Upper lobe of left lung (tissue), 6 donors: ENCODE measurements around the gene DICER1. TPM values are rescaled to one million over a fixed set of nuclear protein-coding genes. Genes with fewer than 3 reads are reported as not detected.

Experiments
- ATAC-seq, 2 donors: fragments of 200-7000 bp; cut with Tn5 transposase; one replicate each; pipeline ENCODE4 v1.9.1; 2022; ENCODE audit warnings: mild to moderate bottlenecking in 2 of 2, moderate library complexity in 2 of 2; ENCODE audit not compliant: low FRiP score in 2 of 2
- DNase-seq, 2 donors: peaks; one replicate each; pipeline ENCODE4 v3.0.0-alpha.2; 2019 to 2020
- H3K27ac ChIP-seq, 4 donors: fragments of 200-600 bp; sonication (generic); one replicate each; pipeline ENCODE4 v1.5.1; 2016 to 2019
- H3K27me3 ChIP-seq, 4 donors: fragments of 200-600 bp; sonication (generic); one replicate each; pipeline ENCODE4 v1.5.1; 2017 to 2019
- H3K36me3 ChIP-seq, 4 donors: fragments of 200-600 bp; sonication (generic); one replicate each; pipeline ENCODE4 v1.5.1; 2016 to 2019
- H3K4me1 ChIP-seq, 4 donors: fragments of 200-600 bp; sonication (generic); one replicate each; pipeline ENCODE4 v1.5.1; 2018 to 2019
- H3K4me3 ChIP-seq, 4 donors: fragments of 200-600 bp; sonication (generic); one replicate each; pipeline ENCODE4 v1.5.1; 2017 to 2019; ENCODE audit warnings: mild to moderate bottlenecking in 2 of 4, moderate library complexity in 1 of 4
- H3K9me3 ChIP-seq, 4 donors: fragments of 200-600 bp; sonication (generic); one replicate each; pipeline ENCODE4 v1.5.1; 2018 to 2019
- EP300 ChIP-seq, 4 donors: sonication (generic); formaldehyde crosslinking; IDR thresholded peaks; one replicate each; pipeline ENCODE4 v1.5.1; 2017; ENCODE audit warnings: antibody characterized with exemption in 4 of 4, control low read depth in 2 of 4
- POLR2A ChIP-seq, 4 donors: fragments of 450-650 bp; IDR thresholded peaks; one replicate each; pipeline ENCODE4 v1.5.1; 2016 to 2017; ENCODE audit warnings: antibody characterized with exemption in 4 of 4, mild to moderate bottlenecking in 2 of 4
- POLR2AphosphoS5 ChIP-seq, 2 donors: sonication (generic); formaldehyde crosslinking; IDR thresholded peaks; one replicate each; pipeline ENCODE4 v1.5.1; 2017; ENCODE audit warnings: antibody characterized with exemption in 2 of 2
- WGBS, 2 donors: methylation state at CpG; one replicate each; pipeline ENCODE4 v1.1.5; 2017 to 2018; 5-methylcytosine and 5-hydroxymethylcytosine counted together
- total RNA-seq, 6 donors: library from RNA; depleted of rRNA in 4 of 6; stranded (reverse); fragments of >200 nt in 4 of 6; gene quantifications; one replicate each; pipeline versions ENCODE4 v1.1.0 to v1.2.1, GENCODE V29; 2016 to 2021
- TF ChIP-seq, protein P1 (sequence below), 6 experiments: fragments of 450-650 bp in 4 of 6; fragments of 200-600 bp in 2 of 6; sonication (generic) in 2 of 6; IDR thresholded peaks; one replicate each; pipeline ENCODE4 v1.5.1; 2016 to 2019; ENCODE audit warnings: antibody characterized with exemption in 6 of 6
- donor health status: DM: no; HTN: no; CAD: no; lungs with moderate emphysema.
- donor health status: DM: no; HTN: yes; CAD: no; lungs with severe emphysema.

DICER1 gene
- total RNA-seq, 6 donors from 2014 or later = 57.7 to 106 (median 75.1) TPM

DNA sequence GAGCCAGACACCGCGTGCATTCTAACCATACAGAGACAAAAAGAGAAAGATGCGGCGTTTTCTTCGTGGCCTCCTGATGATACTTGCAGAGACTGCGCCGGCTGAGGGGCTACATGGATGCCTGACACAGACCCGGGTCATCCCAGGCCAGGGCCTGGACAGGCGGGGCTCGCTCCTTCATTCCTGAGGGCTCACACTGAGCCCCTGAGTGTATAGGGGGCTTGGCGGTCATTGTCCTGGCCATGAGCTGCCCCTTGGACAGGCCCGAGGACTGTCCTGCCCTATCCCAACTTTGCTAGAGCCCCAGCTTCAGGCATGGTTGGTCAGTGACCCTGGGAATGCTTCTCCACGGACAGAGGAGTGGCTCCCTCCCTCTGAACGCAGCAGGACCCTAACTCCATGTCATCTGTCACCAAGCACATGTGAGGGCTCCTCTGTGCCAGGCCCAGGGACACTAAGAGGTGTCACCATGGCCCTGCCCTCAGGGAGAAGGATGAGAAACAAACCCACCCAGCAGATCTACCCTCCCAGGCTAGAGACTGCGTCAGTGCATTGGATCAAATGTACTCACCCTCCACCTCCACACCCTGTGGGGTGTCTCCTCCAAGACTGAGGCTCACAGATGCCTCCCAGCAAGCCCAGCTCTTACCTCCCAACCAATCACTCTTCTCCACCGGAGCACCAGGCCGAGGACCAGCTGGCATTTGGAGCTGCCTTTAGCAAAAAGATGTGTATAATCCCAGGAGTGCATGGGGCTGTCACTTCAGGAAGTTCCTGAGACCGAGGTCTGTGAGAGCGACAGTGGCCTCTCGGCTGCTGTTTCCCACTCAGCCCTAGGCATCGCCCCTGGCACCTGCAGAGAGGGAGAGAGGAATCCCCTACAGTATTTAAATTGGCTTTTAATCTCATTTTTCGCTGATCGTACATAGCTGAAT, 102.7 kb downstream of the DICER1 start:
- 87 to 88% methylated on average over 16 to 23 of the region's 23 CpGs for WGBS, 2 donors

DNA sequence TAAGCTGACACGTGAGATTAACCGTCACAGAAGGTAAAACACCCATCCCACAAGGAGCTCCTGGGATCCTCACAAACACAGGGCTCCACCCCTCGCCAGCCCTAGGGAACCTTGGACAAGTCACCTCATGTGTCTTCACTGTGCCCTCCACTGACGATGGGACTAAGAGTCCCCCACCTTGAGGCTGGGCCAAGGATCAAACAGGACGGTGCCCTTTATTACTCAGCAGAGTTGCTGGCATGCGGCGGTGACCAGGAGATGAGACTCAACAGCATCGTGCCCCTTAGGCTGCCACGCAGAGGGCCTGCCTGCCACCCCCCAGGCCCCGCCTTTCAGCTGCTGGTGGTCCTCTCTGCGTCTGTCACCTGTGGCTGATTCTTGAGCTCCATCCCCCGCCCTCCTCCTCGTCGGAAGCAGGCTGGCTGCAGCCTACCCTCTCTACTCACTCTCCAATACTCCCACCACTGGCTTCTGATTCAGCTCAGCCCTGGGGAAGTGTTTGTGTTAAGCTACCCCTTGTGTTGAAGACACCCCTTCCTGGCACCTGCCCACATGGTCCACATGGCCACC, 105.2 kb downstream of the DICER1 start:
- Histone ChIP-seq H3K4me3 (no peak overlapping the region), H3K36me3 (no peaks in the 10 kb centered on the region), H3K27me3 (no peaks in the 10 kb centered on the region), H3K9me3 (no peaks in the 10 kb centered on the region), H3K4me1 (no peaks in the 10 kb centered on the region), H3K27ac (no peak overlapping the region)
- 81 to 85% methylated on average over 12 to 14 of the region's 14 CpGs for WGBS, 2 donors
- no peak for TF ChIP-seq POLR2A (IDR thresholded peaks at IDR 0.05)
- TF ChIP-seq, protein P1, sequence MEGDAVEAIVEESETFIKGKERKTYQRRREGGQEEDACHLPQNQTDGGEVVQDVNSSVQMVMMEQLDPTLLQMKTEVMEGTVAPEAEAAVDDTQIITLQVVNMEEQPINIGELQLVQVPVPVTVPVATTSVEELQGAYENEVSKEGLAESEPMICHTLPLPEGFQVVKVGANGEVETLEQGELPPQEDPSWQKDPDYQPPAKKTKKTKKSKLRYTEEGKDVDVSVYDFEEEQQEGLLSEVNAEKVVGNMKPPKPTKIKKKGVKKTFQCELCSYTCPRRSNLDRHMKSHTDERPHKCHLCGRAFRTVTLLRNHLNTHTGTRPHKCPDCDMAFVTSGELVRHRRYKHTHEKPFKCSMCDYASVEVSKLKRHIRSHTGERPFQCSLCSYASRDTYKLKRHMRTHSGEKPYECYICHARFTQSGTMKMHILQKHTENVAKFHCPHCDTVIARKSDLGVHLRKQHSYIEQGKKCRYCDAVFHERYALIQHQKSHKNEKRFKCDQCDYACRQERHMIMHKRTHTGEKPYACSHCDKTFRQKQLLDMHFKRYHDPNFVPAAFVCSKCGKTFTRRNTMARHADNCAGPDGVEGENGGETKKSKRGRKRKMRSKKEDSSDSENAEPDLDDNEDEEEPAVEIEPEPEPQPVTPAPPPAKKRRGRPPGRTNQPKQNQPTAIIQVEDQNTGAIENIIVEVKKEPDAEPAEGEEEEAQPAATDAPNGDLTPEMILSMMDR (IDR thresholded peaks at IDR 0.05) = no peak
- no peak for TF ChIP-seq POLR2AphosphoS5 (IDR thresholded peaks at IDR 0.05)
- TF ChIP-seq EP300 (IDR thresholded peaks at IDR 0.05) = no peak
- DNase-seq = no peak
- peak in 1 of 2 donors; percentile 21 for ATAC-seq

More for the DNA sequence above, 102.7 kb downstream of the DICER1 start:
- Histone ChIP-seq H3K36me3 (no peaks in the 10 kb centered on the region), H3K27me3 (no peaks in the 10 kb centered on the region), H3K4me1 (no peaks in the 10 kb centered on the region), H3K4me3 (no peak overlapping the region), H3K9me3 (no peaks in the 10 kb centered on the region), H3K27ac (no peak overlapping the region)
- ATAC-seq (no peak), DNase-seq (no peak)
- TF ChIP-seq, protein P1 (IDR thresholded peaks at IDR 0.05) = no peak
- no peak for TF ChIP-seq EP300 (IDR thresholded peaks at IDR 0.05)
- no peak for TF ChIP-seq POLR2AphosphoS5 (IDR thresholded peaks at IDR 0.05)
- no peak for TF ChIP-seq POLR2A (IDR thresholded peaks at IDR 0.05)

DNA sequence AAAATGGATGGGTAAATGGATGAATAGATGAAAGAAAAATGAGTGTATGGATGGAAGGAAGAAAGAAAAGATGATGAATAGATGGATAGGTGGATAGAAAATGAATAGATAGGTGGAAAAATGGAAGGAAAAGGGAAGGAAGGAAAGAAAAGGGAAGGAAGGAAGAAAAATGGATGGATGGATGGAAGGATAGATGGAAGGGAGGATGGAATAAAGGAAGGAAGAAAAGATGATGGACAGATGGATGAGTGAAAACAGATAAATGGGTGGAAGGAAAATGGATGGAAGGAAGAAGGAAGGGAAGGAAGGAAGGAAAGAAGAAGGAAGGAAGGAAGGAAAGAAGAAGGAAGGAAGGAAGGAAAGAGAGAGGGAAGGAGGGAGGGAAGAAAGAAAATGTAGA, 107.4 kb downstream of the DICER1 start:
- H3K36me3 ChIP-seq = no peaks in the 10 kb centered on the region
- H3K27me3 ChIP-seq = no peaks in the 10 kb centered on the region

DNA sequence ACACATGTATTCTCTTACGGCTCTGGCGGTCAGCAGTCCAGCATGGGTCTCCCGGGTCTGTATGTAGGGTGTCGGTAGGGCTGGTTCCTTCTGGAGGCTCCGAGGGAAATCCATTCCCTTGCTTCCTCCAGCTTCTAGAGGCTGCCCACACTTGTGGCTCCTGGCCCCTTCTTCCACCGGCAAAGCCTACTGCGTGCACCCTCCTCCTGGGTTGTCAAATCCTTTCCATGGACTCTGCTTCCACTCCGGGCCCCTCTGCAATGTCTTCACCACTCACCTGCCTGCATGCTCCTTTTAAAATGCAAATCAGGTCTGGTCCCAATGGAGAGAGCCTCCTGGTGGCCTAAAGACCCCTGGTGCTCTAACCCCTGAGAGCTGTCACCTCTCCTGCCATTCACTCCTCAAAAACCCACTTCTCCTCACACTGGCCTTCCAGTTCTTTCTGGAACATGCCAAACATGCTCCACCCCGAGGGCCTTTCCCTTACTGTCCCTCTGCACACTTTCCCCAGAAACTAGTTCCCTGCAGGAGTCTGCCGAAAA, 108.5 kb downstream of the DICER1 start:
- no peaks in the 10 kb centered on the region for H3K27me3 ChIP-seq
- H3K27ac ChIP-seq = no peak overlapping the region
- H3K4me1 ChIP-seq = no peaks in the 10 kb centered on the region
- DNase-seq (peak in 1 of 2 donors; percentile 5), ATAC-seq (no peak)
- H3K36me3 ChIP-seq = no peaks in the 10 kb centered on the region
- no peak for TF ChIP-seq POLR2AphosphoS5 (IDR thresholded peaks at IDR 0.05)
- no peak for TF ChIP-seq POLR2A (IDR thresholded peaks at IDR 0.05)
- TF ChIP-seq EP300 (IDR thresholded peaks at IDR 0.05) = no peak
- TF ChIP-seq, protein P1 (IDR thresholded peaks at IDR 0.05) = no peak
- no peaks in the 10 kb centered on the region for H3K9me3 ChIP-seq
- no peak overlapping the region for H3K4me3 ChIP-seq
- 84 to 88% methylated on average over 8 to 10 of the region's 10 CpGs for WGBS, 2 donors

More for the DNA sequence above, 107.4 kb downstream of the DICER1 start:
- TF ChIP-seq EP300 (IDR thresholded peaks at IDR 0.05) = no peak
- TF ChIP-seq POLR2A (IDR thresholded peaks at IDR 0.05) = no peak
- TF ChIP-seq, protein P1 (IDR thresholded peaks at IDR 0.05) = no peak
- TF ChIP-seq POLR2AphosphoS5 (IDR thresholded peaks at IDR 0.05) = no peak
- Histone ChIP-seq H3K4me1 (no peaks in the 10 kb centered on the region), H3K4me3 (no peak overlapping the region), H3K9me3 (no peaks in the 10 kb centered on the region), H3K27ac (no peak overlapping the region)
- ATAC-seq = no peak
- no peak for DNase-seq
